Neuronal stem cell (in vitro differentiated cells): ENCODE measurements around the gene NUDT6.

Experiments
- DNase-seq: peaks from one replicate; pipeline ENCODE4 v3.0.0-alpha.2; 2013; ENCODE audit warnings: low spot score
- H2AFZ ChIP-seq: one replicate; pipeline ENCODE4 v1.6.1; 2013; ENCODE audit warnings: mild to moderate bottlenecking, low read length, inconsistent platforms
- H2AK5ac ChIP-seq: 2 replicates; pipeline ENCODE4 v1.6.1; 2013; ENCODE audit warnings: low read depth, mild to moderate bottlenecking, inconsistent platforms, low read length, moderate library complexity, mixed read lengths
- H2BK120ac ChIP-seq: 2 replicates; pipeline ENCODE4 v1.6.1; 2013; ENCODE audit warnings: low read depth, mild to moderate bottlenecking, inconsistent platforms, low read length, moderate library complexity, mixed read lengths
- H2BK12ac ChIP-seq: one replicate; pipeline ENCODE4 v1.6.1; 2013; ENCODE audit warnings: low read length, inconsistent platforms
- H2BK15ac ChIP-seq: 2 replicates; pipeline ENCODE4 v1.6.1; 2013; ENCODE audit warnings: mild to moderate bottlenecking, low read length, inconsistent platforms, mixed read lengths
- H2BK5ac ChIP-seq: one replicate; pipeline ENCODE4 v1.6.1; 2013; ENCODE audit warnings: inconsistent platforms, mild to moderate bottlenecking, low read length, moderate library complexity
- H3K14ac ChIP-seq: one replicate; pipeline ENCODE4 v1.6.1; 2013; ENCODE audit warnings: low read length, inconsistent platforms
- H3K18ac ChIP-seq: 2 replicates; pipeline ENCODE4 v1.6.1; 2013; ENCODE audit warnings: low read length, inconsistent platforms
- H3K23ac ChIP-seq: 2 replicates; pipeline ENCODE4 v1.6.1; 2013; ENCODE audit warnings: low read depth, mild to moderate bottlenecking, mixed read lengths, low read length, inconsistent platforms; ENCODE audit not compliant: poor library complexity
- H3K27ac ChIP-seq: replicated peaks from 3 replicates; pipeline ENCODE4 v1.5.1; 2013; ENCODE audit warnings: low read length, inconsistent platforms
- H3K27me3 ChIP-seq, 3 experiments: 2 replicates each; pipeline ENCODE4 v1.6.1; 2013; ENCODE audit warnings: low read length in 3 of 3, mild to moderate bottlenecking in 2 of 3, inconsistent platforms in 1 of 3, low read depth in 1 of 3, mixed read lengths in 1 of 3, moderate library complexity in 1 of 3; ENCODE audit not compliant: control insufficient read depth in 3 of 3, insufficient read depth in 3 of 3
- H3K36me3 ChIP-seq, 2 donors: replicated peaks in 1 of 2; 2 replicates each; pipeline ENCODE4 v1.6.1; 2013; ENCODE audit warnings: low read length in 2 of 2; ENCODE audit not compliant: control insufficient read depth in 2 of 2, insufficient read depth in 2 of 2
- H3K4ac ChIP-seq: 2 replicates; pipeline ENCODE4 v1.6.1; 2013; ENCODE audit warnings: inconsistent platforms, mild to moderate bottlenecking, low read length, moderate library complexity
- H3K4me1 ChIP-seq, 2 donors: 1 replicate in 1 of 2; 2 replicates in 1 of 2; pipeline ENCODE4 v1.6.1; 2013; ENCODE audit warnings: low read length in 2 of 2, low read depth in 1 of 2; ENCODE audit not compliant: control insufficient read depth in 2 of 2, insufficient read depth in 1 of 2
- H3K4me2 ChIP-seq: one replicate; pipeline ENCODE4 v1.6.1; 2013; ENCODE audit warnings: mild to moderate bottlenecking, low read length, inconsistent platforms; ENCODE audit not compliant: insufficient read depth, poor library complexity, severe bottlenecking
- H3K4me3 ChIP-seq, 2 donors: 2 replicates each; pipeline ENCODE4 v1.5.1; 2013; ENCODE audit warnings: low read length in 2 of 2, mild to moderate bottlenecking in 2 of 2, inconsistent platforms in 1 of 2, moderate library complexity in 1 of 2
- H3K79me1 ChIP-seq: one replicate; pipeline ENCODE4 v1.6.1; 2013; ENCODE audit warnings: low read depth, mild to moderate bottlenecking, inconsistent platforms, low read length, moderate library complexity
- H3K9ac ChIP-seq: one replicate; pipeline ENCODE4 v1.6.1; 2013; ENCODE audit warnings: mild to moderate bottlenecking, low read depth, low read length, inconsistent platforms; ENCODE audit not compliant: poor library complexity
- H3K9me3 ChIP-seq, 2 donors: replicated peaks in 1 of 2; 2 replicates each; pipeline versions ENCODE3 to v1.6.1; 2013; ENCODE audit warnings: low read length in 2 of 2, mild to moderate bottlenecking in 2 of 2, inconsistent platforms in 1 of 2, low read depth in 1 of 2, mixed read lengths in 1 of 2, moderate library complexity in 1 of 2; ENCODE audit not compliant: control insufficient read depth in 2 of 2, insufficient read depth in 1 of 2
- H4K8ac ChIP-seq: one replicate; pipeline ENCODE4 v1.6.1; 2013; ENCODE audit warnings: low read depth, mild to moderate bottlenecking, inconsistent platforms, low read length, moderate library complexity
- H4K91ac ChIP-seq: one replicate; pipeline ENCODE4 v1.6.1; 2013; ENCODE audit warnings: low read length, low read depth, mild to moderate bottlenecking, inconsistent platforms; ENCODE audit not compliant: poor library complexity
- WGBS, 2 donors: extraction: QIAGEN DNeasy Blood & Tissue Kit; methylation state at CpG; one replicate each; pipeline ENCODE4 v1.1.7; 2013; ENCODE audit warnings: missing lambda C conversion rate in 2 of 2, mixed read lengths in 1 of 2; ENCODE audit not compliant: insufficient read length in 2 of 2, insufficient replicate concordance in 1 of 2; ENCODE audit errors: extremely low coverage in 2 of 2; 5-methylcytosine and 5-hydroxymethylcytosine counted together

NUDT6 gene

GRCh38 chr4:122928930-122929329, 6.5 kb upstream of the NUDT6 start:
- no peak overlapping the region for H2AK5ac ChIP-seq
- H3K79me1 ChIP-seq, result peaks cover 2% of the 10 kb centered on the region
- H3K14ac ChIP-seq, result no peak overlapping the region
- no peak overlapping the region for H3K23ac ChIP-seq
- no peak overlapping the region for H2BK5ac ChIP-seq
- H3K4ac ChIP-seq, result no peak overlapping the region
- H3K4me2 ChIP-seq, result no peak overlapping the region
- H4K8ac ChIP-seq, result no peak overlapping the region
- no peak overlapping the region for H2AFZ ChIP-seq
- H3K27me3 ChIP-seq, result no peaks in the 10 kb centered on the region
- H3K4me1 ChIP-seq, result peaks cover 4 to 5% of the 10 kb centered on the region in 2 donors
- WGBS, 2 donors, result no CpG with 5 or more reads among the region's 1 CpG
- no peak overlapping the region for H2BK12ac ChIP-seq
- H4K91ac ChIP-seq, result no peak overlapping the region
- no peak overlapping the region for H3K4me3 ChIP-seq
- H2BK120ac ChIP-seq, result no peak overlapping the region
- peaks cover 0 to 2% of the 10 kb centered on the region in 2 donors for H3K9me3 ChIP-seq
- no peak overlapping the region for H3K9ac ChIP-seq
- no peak overlapping the region for H3K18ac ChIP-seq
- no peak for DNase-seq
- no peak overlapping the region for H2BK15ac ChIP-seq
- peaks cover 2 to 68% of the 10 kb centered on the region in 2 donors for H3K36me3 ChIP-seq
- no peak overlapping the region for H3K27ac ChIP-seq

DNA sequence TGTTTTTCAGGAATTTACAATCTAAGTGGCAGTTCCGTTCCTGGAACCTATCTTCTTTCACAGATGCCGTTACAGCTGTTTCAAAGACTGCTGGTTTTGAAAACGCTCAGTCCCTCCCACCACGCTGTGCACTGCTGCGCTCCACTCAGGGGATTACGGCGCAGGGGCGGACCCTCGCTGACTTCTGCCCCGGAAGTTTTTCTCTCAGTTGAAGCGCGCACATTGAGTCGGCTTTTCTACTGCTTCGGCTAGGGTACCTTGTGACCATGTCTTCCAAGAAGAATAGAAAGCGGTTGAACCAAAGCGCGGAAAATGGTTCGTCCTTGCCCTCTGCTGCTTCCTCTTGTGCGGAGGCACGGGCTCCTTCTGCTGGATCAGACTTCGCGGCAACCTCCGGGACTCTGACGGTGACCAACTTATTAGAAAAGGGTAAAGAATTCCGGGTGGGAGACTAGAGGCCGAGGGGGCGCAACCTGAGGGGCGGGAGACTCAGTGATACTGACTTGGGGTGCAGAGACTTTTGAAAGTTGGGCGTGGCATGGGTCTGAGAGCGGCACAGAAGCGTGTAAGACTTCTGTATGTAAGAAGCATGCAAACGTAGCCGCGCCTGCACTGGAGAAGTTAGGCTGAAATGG, 597 bp upstream of the NUDT6 start:
- Histone ChIP-seq H3K79me1 (peaks cover 3% of the 10 kb centered on the region), H4K8ac (no peak overlapping the region), H3K36me3 (peaks cover 0 to 10% of the 10 kb centered on the region in 2 donors), H4K91ac (no peak overlapping the region), H2AFZ (peak overlapping the region; percentile 94), H3K4me3 (peak overlapping the region; percentile 59 to 96), H3K27ac (peak overlapping the region; percentile 88), H2BK12ac (no peak overlapping the region), H3K23ac (no peak overlapping the region), H2BK120ac (no peak overlapping the region), H2BK5ac (no peak overlapping the region), H3K4me1 (peaks cover 4 to 6% of the 10 kb centered on the region in 2 donors), H3K18ac (peak overlapping the region; percentile 83), H3K27me3 (no peaks in the 10 kb centered on the region), H3K14ac (no peak overlapping the region), H3K9me3 (no peaks in the 10 kb centered on the region), H3K4me2 (peak overlapping the region; percentile 64), H2AK5ac (no peak overlapping the region), H2BK15ac (no peak overlapping the region), H3K4ac (no peak overlapping the region), H3K9ac (no peak overlapping the region)
- DNase-seq, result peak; percentile 83
- WGBS, 2 donors, result no CpG with 5 or more reads among the region's 34 CpGs

DNA sequence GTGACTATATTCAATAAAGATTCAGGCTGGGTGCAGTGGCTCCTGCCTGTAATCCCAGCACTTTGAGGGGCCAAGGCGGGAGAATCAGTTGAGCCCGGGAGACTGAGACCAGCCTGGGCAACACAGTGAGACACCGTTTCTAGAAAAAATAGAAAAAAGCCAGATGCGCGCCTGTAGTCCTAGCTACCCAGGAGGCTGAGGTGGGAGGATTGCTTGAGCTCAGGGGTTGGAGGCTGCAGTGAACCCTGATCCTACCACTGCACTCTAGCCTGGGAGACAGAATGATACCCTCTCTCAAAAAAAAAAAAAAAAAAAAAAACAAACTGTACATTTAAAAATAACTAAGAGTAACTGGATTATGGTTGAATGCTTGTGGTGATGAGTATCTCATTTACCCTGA, 1.1 kb downstream of the NUDT6 start:
- Histone ChIP-seq H3K4me2 (no peak overlapping the region), H2BK5ac (no peak overlapping the region), H3K36me3 (peaks cover 2 to 12% of the 10 kb centered on the region in 2 donors), H3K9ac (no peak overlapping the region), H4K91ac (no peak overlapping the region), H2BK120ac (no peak overlapping the region), H3K23ac (no peak overlapping the region), H3K4me3 (peak overlapping the region in 1 of 2 donors; percentile 59), H3K18ac (no peak overlapping the region), H3K79me1 (peaks cover 3% of the 10 kb centered on the region), H3K4me1 (peaks cover 4 to 6% of the 10 kb centered on the region in 2 donors), H2AFZ (no peak overlapping the region), H4K8ac (no peak overlapping the region), H2BK15ac (no peak overlapping the region), H3K9me3 (no peaks in the 10 kb centered on the region), H2BK12ac (no peak overlapping the region), H3K4ac (no peak overlapping the region), H3K14ac (no peak overlapping the region), H3K27me3 (no peaks in the 10 kb centered on the region), H3K27ac (no peak overlapping the region), H2AK5ac (no peak overlapping the region)
- no CpG with 5 or more reads among the region's 5 CpGs for WGBS, 2 donors
- DNase-seq, result no peak

DNA sequence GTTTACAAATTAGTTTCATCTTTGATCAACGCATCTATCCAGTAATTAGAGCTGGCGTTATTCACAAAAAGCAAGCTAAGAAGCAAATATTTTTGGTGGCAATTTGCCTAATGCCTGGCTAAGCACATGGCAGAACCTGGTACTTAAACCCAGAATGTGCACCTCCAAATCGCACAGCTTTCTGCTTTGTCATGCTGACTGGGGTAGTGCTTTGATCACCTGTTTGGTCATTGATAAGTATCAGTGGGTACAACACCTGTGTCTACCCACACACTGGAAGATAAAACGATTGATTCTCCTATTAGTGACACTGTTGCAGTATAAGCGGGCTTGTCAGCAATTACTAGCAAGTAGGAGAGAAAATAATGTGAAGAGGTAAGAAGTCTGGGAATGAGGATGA, 1.9 kb downstream of the NUDT6 start:
- Histone ChIP-seq H2BK15ac (no peak overlapping the region), H3K4ac (no peak overlapping the region), H2BK5ac (no peak overlapping the region), H3K23ac (no peak overlapping the region), H3K18ac (no peak overlapping the region), H3K4me3 (no peak overlapping the region), H3K4me1 (peaks cover 4 to 6% of the 10 kb centered on the region in 2 donors), H3K79me1 (peaks cover 3% of the 10 kb centered on the region), H3K36me3 (peaks cover 2 to 21% of the 10 kb centered on the region in 2 donors), H3K14ac (no peak overlapping the region), H3K9ac (no peak overlapping the region), H2BK12ac (no peak overlapping the region), H3K9me3 (no peaks in the 10 kb centered on the region), H2BK120ac (no peak overlapping the region), H3K27ac (no peak overlapping the region), H3K27me3 (no peaks in the 10 kb centered on the region), H2AK5ac (no peak overlapping the region), H4K91ac (no peak overlapping the region), H2AFZ (no peak overlapping the region), H3K4me2 (no peak overlapping the region), H4K8ac (no peak overlapping the region)
- no CpG with 5 or more reads among the region's 5 CpGs for WGBS, 2 donors
- no peak for DNase-seq
